ENCODE data around the gene MEPCE. TPM values are rescaled to one million over a fixed set of nuclear protein-coding genes. Genes with fewer than 3 reads are reported as not detected.
A peak's percentile ranks its signal among the peaks of the same experiment; 100 is the strongest.
"Not testable (repeated sequence)": the region's sequence is repeated elsewhere in the genome, so short reads cannot be mapped to it uniquely, and the experiment has no call there.

MEPCE gene
- 37.4 TPM for polyA plus RNA-seq (2013)

GRCh38 chr7:100429637-100430492 lies at the start of gene MEPCE:
Gene MEPCE (plus strand): TSS chr7:100429831. CDS start chr7:100430019, 188 bp downstream.
- POLR2A ChIA-PET: interaction anchor here (0.6 to 3.2 kb wide), 16 partner anchors 13 to 328 kb away, joined by 3 to 27 read pairs (median 6); partner anchors contain the start of genes AP4M1, FBXO24, LRCH4 and MBLAC1
- Histone ChIP-seq H3K4me1 (ENCODE audit: control extremely low read depth in 1 of 4, control insufficient read depth in 4 of 4, insufficient read depth in 4 of 4, low read length in 3 of 4) (peaks cover 7 to 43% (median 38%) of the 10 kb centered on the region in 4 experiments), H3K9me3 (ENCODE audit: control extremely low read depth in 1 of 5, control insufficient read depth in 4 of 5, insufficient read depth in 2 of 5, low read depth in 1 of 5, low read length in 4 of 5) (no peaks in the 10 kb centered on the region), H3K27ac (ENCODE audit: insufficient read depth in 1 of 2, low read depth in 1 of 2, low read length in 2 of 2, poor library complexity in 1 of 2, severe bottlenecking in 2 of 2) (peak within 1 kb of the TSS; percentile 99 to 100), H3K36me3 (ENCODE audit: control insufficient read depth in 4 of 4, insufficient read depth in 4 of 4, low read length in 3 of 4) (peaks cover 3 to 42% (median 28%) of the 10 kb centered on the region in 4 experiments), H3K27me3 (replicated peaks in 2 of 5; ENCODE audit: control insufficient read depth in 4 of 5, insufficient read depth in 5 of 5, low read length in 4 of 5) (no peaks in the 10 kb centered on the region), H3K4me3 (ENCODE audit: control insufficient read depth in 1 of 7, extremely low read depth in 1 of 7, insufficient read depth in 4 of 7, low read depth in 2 of 7, low read length in 6 of 7) (peak within 1 kb of the TSS; percentile 81 to 91 (median 82))
- 0% methylated on average over 72 of the region's 95 CpGs for WGBS (ENCODE audit: insufficient coverage)
- CTCF ChIA-PET: interaction anchor here (1.0 to 20.5 kb wide), 5 partner anchors 15 to 131 kb away, joined by 3 to 160 read pairs (median 4); partner anchors contain the start of gene SPACDR
- peak; percentile 94 to 96 (median 95) for DNase-seq

- Histone ChIP-seq H3K27me3 (replicated peaks in 2 of 5; ENCODE audit: control insufficient read depth in 4 of 5, insufficient read depth in 5 of 5, low read length in 4 of 5) (no peaks in the 10 kb centered on the region), H3K9me3 (ENCODE audit: control extremely low read depth in 1 of 5, control insufficient read depth in 4 of 5, insufficient read depth in 2 of 5, low read depth in 1 of 5, low read length in 4 of 5) (no peaks in the 10 kb centered on the region), H3K4me3 (ENCODE audit: control insufficient read depth in 1 of 7, extremely low read depth in 1 of 7, insufficient read depth in 4 of 7, low read depth in 2 of 7, low read length in 6 of 7) (no peak overlapping the region), H3K4me1 (ENCODE audit: control extremely low read depth in 1 of 4, control insufficient read depth in 4 of 4, insufficient read depth in 4 of 4, low read length in 3 of 4) (peaks cover 5 to 20% (median 8%) of the 10 kb centered on the region in 4 experiments), H3K27ac (ENCODE audit: insufficient read depth in 1 of 2, low read depth in 1 of 2, low read length in 2 of 2, poor library complexity in 1 of 2, severe bottlenecking in 2 of 2) (no peak overlapping the region), H3K36me3 (ENCODE audit: control insufficient read depth in 4 of 4, insufficient read depth in 4 of 4, low read length in 3 of 4) (peaks cover 0 to 2% (median 0%) of the 10 kb centered on the region in 4 experiments)
- POLR2A ChIA-PET: no interaction called here
- CTCF ChIA-PET: interaction anchor here (0.8 to 2.0 kb wide), 4 partner anchors 10 to 27 kb away, joined by 3 to 5 read pairs (median 4); no protein-coding TSS in a partner anchor
- DNase-seq: peak in 2 of 3 donors; percentile 35 to 40
- WGBS (ENCODE audit: insufficient coverage): 0% methylated on average over 1 of the region's 4 CpGs
Measured at GRCh38 chr7:100380196-100380595, 49.4 kb upstream of the MEPCE start.

GRCh38 chr7:100381531-100382233 lies 47.9 kb upstream of the MEPCE start:
- H3K9me3 ChIP-seq (ENCODE audit: control extremely low read depth in 1 of 5, control insufficient read depth in 4 of 5, insufficient read depth in 2 of 5, low read depth in 1 of 5, low read length in 4 of 5); H3K4me3 ChIP-seq (ENCODE audit: control insufficient read depth in 1 of 7, extremely low read depth in 1 of 7, insufficient read depth in 4 of 7, low read depth in 2 of 7, low read length in 6 of 7); H3K27me3 ChIP-seq (replicated peaks in 2 of 5; ENCODE audit: control insufficient read depth in 4 of 5, insufficient read depth in 5 of 5, low read length in 4 of 5); POLR2A ChIA-PET; DNase-seq; H3K36me3 ChIP-seq (ENCODE audit: control insufficient read depth in 4 of 4, insufficient read depth in 4 of 4, low read length in 3 of 4); H3K27ac ChIP-seq (ENCODE audit: insufficient read depth in 1 of 2, low read depth in 1 of 2, low read length in 2 of 2, poor library complexity in 1 of 2, severe bottlenecking in 2 of 2): not testable (repeated sequence)
- 96% methylated on average over 19 of the region's 49 CpGs for WGBS (ENCODE audit: insufficient coverage)
- peaks cover 5 to 20% (median 8%) of the 10 kb centered on the region in 4 experiments for H3K4me1 ChIP-seq (ENCODE audit: control extremely low read depth in 1 of 4, control insufficient read depth in 4 of 4, insufficient read depth in 4 of 4, low read length in 3 of 4)
- CTCF ChIA-PET: interaction anchor here (0.8 kb wide), 2 partner anchors 18 to 24 kb away, joined by 3 read pairs; no protein-coding TSS in a partner anchor

- peaks cover 5 to 20% (median 8%) of the 10 kb centered on the region in 4 experiments for H3K4me1 ChIP-seq (ENCODE audit: control extremely low read depth in 1 of 4, control insufficient read depth in 4 of 4, insufficient read depth in 4 of 4, low read length in 3 of 4)
- CTCF ChIA-PET: interaction anchor here (0.8 kb wide), 2 partner anchors 17 to 24 kb away, joined by 3 read pairs; no protein-coding TSS in a partner anchor
- WGBS (ENCODE audit: insufficient coverage): 62% methylated on average over 7 of the region's 8 CpGs
- H3K36me3 ChIP-seq (ENCODE audit: control insufficient read depth in 4 of 4, insufficient read depth in 4 of 4, low read length in 3 of 4); POLR2A ChIA-PET; H3K27me3 ChIP-seq (replicated peaks in 2 of 5; ENCODE audit: control insufficient read depth in 4 of 5, insufficient read depth in 5 of 5, low read length in 4 of 5); DNase-seq; H3K9me3 ChIP-seq (ENCODE audit: control extremely low read depth in 1 of 5, control insufficient read depth in 4 of 5, insufficient read depth in 2 of 5, low read depth in 1 of 5, low read length in 4 of 5); H3K27ac ChIP-seq (ENCODE audit: insufficient read depth in 1 of 2, low read depth in 1 of 2, low read length in 2 of 2, poor library complexity in 1 of 2, severe bottlenecking in 2 of 2): not testable (repeated sequence)
- peak overlapping the region in 2 of 7 experiments; percentile 17 to 22 for H3K4me3 ChIP-seq (ENCODE audit: control insufficient read depth in 1 of 7, extremely low read depth in 1 of 7, insufficient read depth in 4 of 7, low read depth in 2 of 7, low read length in 6 of 7)
Measured at GRCh38 chr7:100382234-100382853, 47.3 kb upstream of the MEPCE start.

- Histone ChIP-seq H3K27me3 (replicated peaks in 2 of 5; ENCODE audit: control insufficient read depth in 4 of 5, insufficient read depth in 5 of 5, low read length in 4 of 5) (no peaks in the 10 kb centered on the region), H3K36me3 (ENCODE audit: control insufficient read depth in 4 of 4, insufficient read depth in 4 of 4, low read length in 3 of 4) (no peaks in the 10 kb centered on the region), H3K9me3 (ENCODE audit: control extremely low read depth in 1 of 5, control insufficient read depth in 4 of 5, insufficient read depth in 2 of 5, low read depth in 1 of 5, low read length in 4 of 5) (no peaks in the 10 kb centered on the region), H3K4me1 (ENCODE audit: control extremely low read depth in 1 of 4, control insufficient read depth in 4 of 4, insufficient read depth in 4 of 4, low read length in 3 of 4) (peaks cover 5 to 16% (median 7%) of the 10 kb centered on the region in 4 experiments), H3K4me3 (ENCODE audit: control insufficient read depth in 1 of 7, extremely low read depth in 1 of 7, insufficient read depth in 4 of 7, low read depth in 2 of 7, low read length in 6 of 7) (no peak overlapping the region), H3K27ac (ENCODE audit: insufficient read depth in 1 of 2, low read depth in 1 of 2, low read length in 2 of 2, poor library complexity in 1 of 2, severe bottlenecking in 2 of 2) (no peak overlapping the region)
- ChIA-PET CTCF (no interaction called here), POLR2A (no interaction called here)
- WGBS (ENCODE audit: insufficient coverage): 92% methylated on average over 4 of the region's 6 CpGs
- DNase-seq: no peak
Measured at GRCh38 chr7:100384628-100385294, 44.9 kb upstream of the MEPCE start.

GRCh38 chr7:100386940-100387339 lies 42.7 kb upstream of the MEPCE start:
- CTCF ChIA-PET: interaction anchor here (1.1 kb wide), 1 partner anchor 20 kb away, joined by 3 read pairs; no protein-coding TSS in a partner anchor
- no peaks in the 10 kb centered on the region for H3K9me3 ChIP-seq (ENCODE audit: control extremely low read depth in 1 of 5, control insufficient read depth in 4 of 5, insufficient read depth in 2 of 5, low read depth in 1 of 5, low read length in 4 of 5)
- POLR2A ChIA-PET: no interaction called here

More at GRCh38 chr7:100386940-100387339, 42.7 kb upstream of the MEPCE start:
- no peak overlapping the region for H3K4me3 ChIP-seq (ENCODE audit: control insufficient read depth in 1 of 7, extremely low read depth in 1 of 7, insufficient read depth in 4 of 7, low read depth in 2 of 7, low read length in 6 of 7)
- H3K4me1 ChIP-seq (ENCODE audit: control extremely low read depth in 1 of 4, control insufficient read depth in 4 of 4, insufficient read depth in 4 of 4, low read length in 3 of 4): peaks cover 0 to 6% (median 3%) of the 10 kb centered on the region in 4 experiments
- no peaks in the 10 kb centered on the region for H3K36me3 ChIP-seq (ENCODE audit: control insufficient read depth in 4 of 4, insufficient read depth in 4 of 4, low read length in 3 of 4)
- no peaks in the 10 kb centered on the region for H3K27me3 ChIP-seq (replicated peaks in 2 of 5; ENCODE audit: control insufficient read depth in 4 of 5, insufficient read depth in 5 of 5, low read length in 4 of 5)
- 100% methylated on average over 1 of the region's 5 CpGs for WGBS (ENCODE audit: insufficient coverage)
- H3K27ac ChIP-seq (ENCODE audit: insufficient read depth in 1 of 2, low read depth in 1 of 2, low read length in 2 of 2, poor library complexity in 1 of 2, severe bottlenecking in 2 of 2): no peak overlapping the region
- DNase-seq: no peak

Data from common myeloid progenitor, CD34-positive (primary cell).